IPS-15b (cell line): ENCODE data around the gene LRRC66.

Experiments used
- H3K27me3 ChIP-seq: one replicate; pipeline ENCODE4 v1.6.1; 2013; ENCODE audit warnings: low read length; ENCODE audit not compliant: control insufficient read depth, insufficient read depth
- H3K36me3 ChIP-seq: one replicate; pipeline ENCODE4 v1.6.1; 2013; ENCODE audit warnings: low read length; ENCODE audit not compliant: control insufficient read depth, insufficient read depth
- H3K4me1 ChIP-seq: one replicate; pipeline ENCODE4 v1.6.1; 2013; ENCODE audit warnings: mild to moderate bottlenecking, low read length; ENCODE audit not compliant: control insufficient read depth, insufficient read depth
- H3K4me3 ChIP-seq: one replicate; pipeline ENCODE4 v1.5.1; 2013; ENCODE audit warnings: low read depth, low read length
- H3K9ac ChIP-seq: one replicate; pipeline ENCODE4 v1.6.1; 2013; ENCODE audit warnings: low read depth, mild to moderate bottlenecking, low read length
- H3K9me3 ChIP-seq: one replicate; pipeline ENCODE4 v1.6.1; 2013; ENCODE audit warnings: mild to moderate bottlenecking, low read length; ENCODE audit not compliant: control insufficient read depth, insufficient read depth

The LRRC66 gene

GRCh38 chr4:51958199-51958968 is 61.8 kb downstream of the LRRC66 start:
- H3K4me3 ChIP-seq, result no peak overlapping the region
- no peaks in the 10 kb centered on the region for H3K9me3 ChIP-seq
- H3K9ac ChIP-seq, result no peak overlapping the region
- H3K27me3 ChIP-seq, result no peaks in the 10 kb centered on the region
- H3K4me1 ChIP-seq, result no peaks in the 10 kb centered on the region
- no peaks in the 10 kb centered on the region for H3K36me3 ChIP-seq
